ENCODE data around the gene CLPX. TPM values are rescaled to one million over a fixed set of nuclear protein-coding genes. Genes with fewer than 3 reads are reported as not detected.

Gene CLPX
- total RNA-seq, 2 donors from 2014 or later: 19.8 to 50.5 TPM

DNA sequence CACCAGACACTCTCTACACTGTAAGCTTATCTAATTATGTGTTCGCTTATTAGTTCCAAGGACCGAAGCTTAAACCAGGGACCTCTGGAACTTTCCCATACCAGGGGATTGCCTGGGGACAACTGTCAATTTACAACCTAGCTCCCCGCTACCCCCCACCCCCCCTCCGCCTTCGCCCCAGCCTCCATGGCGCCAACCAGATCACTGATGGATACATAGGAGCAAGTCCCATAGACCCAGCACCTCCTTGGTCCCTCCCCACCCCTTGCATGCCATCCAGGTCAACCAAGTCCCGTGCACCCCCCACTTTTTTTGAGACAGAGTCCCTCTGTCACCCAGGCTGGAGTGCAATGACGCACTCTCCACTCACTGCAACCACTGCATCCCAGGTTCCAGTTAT is 50.6 kb downstream of the CLPX start:
- peaks cover 8% of the 10 kb centered on the region for H3K36me3 ChIP-seq
- H3K27me3 ChIP-seq (replicated peaks; ENCODE audit: insufficient read depth): no peaks in the 10 kb centered on the region
- DNase-seq (ENCODE audit: low spot score): no peak
- no peak for ATAC-seq (ENCODE audit: insufficient number of reproducible peaks, low FRiP score, low read depth)
- H3K4me3 ChIP-seq: no peak overlapping the region
- no peaks in the 10 kb centered on the region for H3K9me3 ChIP-seq
- H3K4me1 ChIP-seq (ENCODE audit: control insufficient read depth in 1 of 2, low read depth in 2 of 2): peaks cover 13 to 22% of the 10 kb centered on the region in 2 donors
- TF ChIP-seq, protein P1, sequence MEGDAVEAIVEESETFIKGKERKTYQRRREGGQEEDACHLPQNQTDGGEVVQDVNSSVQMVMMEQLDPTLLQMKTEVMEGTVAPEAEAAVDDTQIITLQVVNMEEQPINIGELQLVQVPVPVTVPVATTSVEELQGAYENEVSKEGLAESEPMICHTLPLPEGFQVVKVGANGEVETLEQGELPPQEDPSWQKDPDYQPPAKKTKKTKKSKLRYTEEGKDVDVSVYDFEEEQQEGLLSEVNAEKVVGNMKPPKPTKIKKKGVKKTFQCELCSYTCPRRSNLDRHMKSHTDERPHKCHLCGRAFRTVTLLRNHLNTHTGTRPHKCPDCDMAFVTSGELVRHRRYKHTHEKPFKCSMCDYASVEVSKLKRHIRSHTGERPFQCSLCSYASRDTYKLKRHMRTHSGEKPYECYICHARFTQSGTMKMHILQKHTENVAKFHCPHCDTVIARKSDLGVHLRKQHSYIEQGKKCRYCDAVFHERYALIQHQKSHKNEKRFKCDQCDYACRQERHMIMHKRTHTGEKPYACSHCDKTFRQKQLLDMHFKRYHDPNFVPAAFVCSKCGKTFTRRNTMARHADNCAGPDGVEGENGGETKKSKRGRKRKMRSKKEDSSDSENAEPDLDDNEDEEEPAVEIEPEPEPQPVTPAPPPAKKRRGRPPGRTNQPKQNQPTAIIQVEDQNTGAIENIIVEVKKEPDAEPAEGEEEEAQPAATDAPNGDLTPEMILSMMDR (IDR thresholded peaks at IDR 0.05): no peak
- H3K27ac ChIP-seq: no peak overlapping the region

DNA sequence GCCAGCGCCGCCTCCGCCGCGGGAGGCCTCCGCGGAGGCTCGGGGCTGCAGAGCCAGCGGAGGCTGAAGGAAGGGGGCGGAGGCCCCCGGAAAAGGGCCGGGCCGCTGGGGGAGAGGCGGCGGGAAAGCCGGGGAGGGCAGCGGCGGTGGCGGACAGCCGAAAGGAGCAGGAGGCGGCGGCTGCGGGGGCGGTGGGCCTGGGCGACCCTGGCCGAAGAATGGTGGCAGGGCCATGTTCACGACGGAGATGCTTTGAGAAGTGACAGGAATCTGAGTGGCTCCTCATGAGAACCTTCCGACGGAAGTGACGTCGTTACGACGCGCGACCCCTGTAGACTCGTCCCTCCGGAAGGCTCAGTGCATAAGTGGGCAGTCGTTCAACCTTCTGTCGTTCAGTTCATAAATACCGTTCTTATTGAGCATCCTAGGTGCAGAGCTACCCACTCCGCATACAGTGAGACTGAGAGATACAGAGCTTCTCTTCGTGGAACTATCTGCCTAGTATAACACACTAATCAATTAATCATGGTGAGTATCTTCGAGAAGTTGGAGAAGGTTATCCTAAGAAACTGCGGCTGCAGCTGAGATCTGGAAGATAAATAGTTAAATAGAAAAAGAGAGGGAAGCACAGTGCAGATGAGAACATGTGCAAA is 51.5 kb downstream of the CLPX start, which contains the start of gene PDCD7:
Gene PDCD7, minus strand, starts transcription at position 261 of the 653 bp plus-strand sequence. Its CDS starts 27 bp downstream, at position 234.
- Histone ChIP-seq H3K4me1 (ENCODE audit: control insufficient read depth in 1 of 2, low read depth in 2 of 2) (peaks cover 13 to 22% of the 10 kb centered on the region in 2 donors), H3K27ac (peak within 1 kb of the TSS; percentile 62 to 89), H3K4me3 (peak within 1 kb of the TSS; percentile 92), H3K27me3 (replicated peaks; ENCODE audit: insufficient read depth) (no peaks in the 10 kb centered on the region), H3K36me3 (peaks cover 17% of the 10 kb centered on the region), H3K9me3 (no peaks in the 10 kb centered on the region)
- TF ChIP-seq, protein P1 (IDR thresholded peaks at IDR 0.05): no peak
- DNase-seq (ENCODE audit: low spot score) (peak; percentile 66), ATAC-seq (ENCODE audit: insufficient number of reproducible peaks, low FRiP score, low read depth) (peak; percentile 96)

DNA sequence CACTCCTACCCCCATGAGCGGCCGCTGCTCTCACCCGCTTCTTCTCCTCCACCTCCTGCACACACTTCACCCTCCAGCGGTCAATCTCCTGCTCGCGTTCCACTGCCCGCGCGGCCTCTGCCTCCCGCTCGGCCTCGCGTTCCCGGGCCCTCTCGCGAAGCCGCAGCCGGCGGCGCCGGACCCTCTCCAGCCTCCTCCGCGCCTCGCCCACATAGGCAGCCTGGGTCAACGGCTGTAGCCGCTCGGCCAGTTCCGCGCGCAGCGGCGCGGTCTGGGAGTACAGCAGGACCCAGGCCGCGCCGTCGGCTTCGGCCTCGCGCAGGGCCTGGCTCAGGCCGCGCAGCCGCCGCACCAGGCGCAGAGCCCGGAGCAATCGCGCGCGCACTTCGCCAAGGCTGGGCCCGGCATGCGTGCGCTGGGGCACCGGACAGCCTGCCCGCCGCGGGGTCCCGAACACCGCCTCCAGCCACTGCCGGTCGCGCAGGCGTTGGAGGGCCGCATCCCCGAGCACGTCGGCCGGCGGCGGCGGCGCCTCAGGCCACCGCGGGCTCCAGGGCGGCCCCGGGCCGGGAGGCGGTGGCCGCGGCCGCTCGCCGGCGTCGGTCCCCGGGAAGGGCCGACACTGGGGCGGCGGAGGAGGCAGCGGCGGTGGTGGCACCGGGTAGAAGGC is 52.1 kb downstream of the CLPX start:
- H3K36me3 ChIP-seq: peaks cover 23% of the 10 kb centered on the region
- TF ChIP-seq, protein P1 (IDR thresholded peaks at IDR 0.05): no peak
- H3K27ac ChIP-seq: peak overlapping the region; percentile 62 to 89
- H3K4me3 ChIP-seq: peak overlapping the region; percentile 92
- peaks cover 13 to 22% of the 10 kb centered on the region in 2 donors for H3K4me1 ChIP-seq (ENCODE audit: control insufficient read depth in 1 of 2, low read depth in 2 of 2)
- no peak for DNase-seq (ENCODE audit: low spot score)
- no peaks in the 10 kb centered on the region for H3K27me3 ChIP-seq (replicated peaks; ENCODE audit: insufficient read depth)
- no peaks in the 10 kb centered on the region for H3K9me3 ChIP-seq
- no peak for ATAC-seq (ENCODE audit: insufficient number of reproducible peaks, low FRiP score, low read depth)

DNA sequence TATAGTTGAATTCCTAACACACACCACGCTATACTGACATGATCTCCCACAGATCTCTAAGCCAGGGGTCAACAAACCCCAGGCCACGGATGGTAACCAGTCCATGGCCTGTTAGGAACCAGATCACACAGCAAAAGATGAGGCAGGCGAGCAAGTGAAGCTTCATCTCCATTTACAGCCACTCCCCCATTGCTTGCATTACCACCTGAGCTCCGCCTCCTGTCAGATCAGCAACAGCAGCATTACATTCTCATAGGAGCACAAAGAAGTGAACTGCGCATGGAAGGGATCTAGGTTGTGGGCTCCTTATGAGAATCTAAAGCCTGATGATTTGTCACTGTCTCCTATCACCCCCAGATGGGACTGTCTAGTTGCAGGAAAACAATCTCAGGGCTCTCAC is 54.2 kb downstream of the CLPX start:
- ATAC-seq (ENCODE audit: insufficient number of reproducible peaks, low FRiP score, low read depth) (no peak), DNase-seq (ENCODE audit: low spot score) (no peak)
- TF ChIP-seq, protein P1 (IDR thresholded peaks at IDR 0.05): no peak
- H3K27ac ChIP-seq: no peak overlapping the region
- peaks cover 13 to 22% of the 10 kb centered on the region in 2 donors for H3K4me1 ChIP-seq (ENCODE audit: control insufficient read depth in 1 of 2, low read depth in 2 of 2)
- H3K36me3 ChIP-seq: peaks cover 34% of the 10 kb centered on the region
- no peaks in the 10 kb centered on the region for H3K27me3 ChIP-seq (replicated peaks; ENCODE audit: insufficient read depth)
- no peak overlapping the region for H3K4me3 ChIP-seq
- no peaks in the 10 kb centered on the region for H3K9me3 ChIP-seq

DNA sequence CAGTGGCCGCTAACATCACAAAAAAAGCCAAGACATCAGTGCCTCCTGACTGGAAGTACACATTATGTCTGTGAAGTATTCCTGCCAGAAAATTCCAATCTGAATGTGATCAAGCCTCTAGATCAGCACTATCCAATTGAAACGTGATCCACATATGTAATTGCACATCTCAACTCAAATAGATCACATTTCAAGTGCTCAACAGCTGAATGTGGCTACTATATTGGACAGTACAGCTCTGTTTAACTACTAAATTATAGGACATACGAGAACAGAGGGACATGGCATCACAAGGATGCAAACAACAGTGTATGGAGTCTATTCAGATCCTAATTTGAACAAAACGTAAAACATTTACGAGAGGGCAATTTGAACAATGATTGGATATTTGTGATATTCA is 69.6 kb downstream of the CLPX start:
- Histone ChIP-seq H3K4me1 (ENCODE audit: control insufficient read depth in 1 of 2, low read depth in 2 of 2) (no peaks in the 10 kb centered on the region), H3K9me3 (no peaks in the 10 kb centered on the region), H3K27me3 (replicated peaks; ENCODE audit: insufficient read depth) (no peaks in the 10 kb centered on the region), H3K27ac (no peak overlapping the region), H3K36me3 (peaks cover 50% of the 10 kb centered on the region), H3K4me3 (no peak overlapping the region)
- TF ChIP-seq, protein P1 (IDR thresholded peaks at IDR 0.05): no peak
- DNase-seq (ENCODE audit: low spot score) (no peak), ATAC-seq (ENCODE audit: insufficient number of reproducible peaks, low FRiP score, low read depth) (no peak)
